Measurements from ENCODE around the gene H6PD.
A peak's percentile ranks its signal among the peaks of the same experiment; 100 is the strongest.

Gene H6PD

GRCh38 chr1:9234223-9235095 lies at the start of gene H6PD:
Gene H6PD (plus strand): TSS chr1:9234774. CDS start chr1:9244935, 10,161 bp downstream.
- intact Hi-C loops (cut with DNase I) = no loop called here
- peak; percentile 50 to 95 (median 65) for DNase-seq

- intact Hi-C loops (cut with DNase I) = no loop called here
- no peak for DNase-seq
Measured at GRCh38 chr1:9186082-9186859, 48.3 kb upstream of the H6PD start.

- intact Hi-C loops (cut with DNase I) = no loop called here
- no peak for DNase-seq
Measured at GRCh38 chr1:9187004-9187403, 47.6 kb upstream of the H6PD start.

GRCh38 chr1:9190234-9190633 lies 44.3 kb upstream of the H6PD start:
- intact Hi-C loops (cut with DNase I) = no loop called here
- DNase-seq = no peak

GRCh38 chr1:9191231-9191630 lies 43.3 kb upstream of the H6PD start:
- intact Hi-C loops (cut with DNase I) = no loop called here

GRCh38 chr1:9192578-9193232 lies 41.9 kb upstream of the H6PD start:
- intact Hi-C loops (cut with DNase I) = no loop called here
- no peak for DNase-seq

More at GRCh38 chr1:9191231-9191630, 43.3 kb upstream of the H6PD start:
- DNase-seq = no peak

- DNase-seq = no peak
- intact Hi-C loops (cut with DNase I) = no loop called here
Measured at GRCh38 chr1:9193233-9193625, 41.3 kb upstream of the H6PD start.

- DNase-seq = peak in 2 of 10 donors; percentile 12 to 13
- intact Hi-C loops (cut with DNase I) = no loop called here
Measured at GRCh38 chr1:9194024-9194423, 40.5 kb upstream of the H6PD start.

GRCh38 chr1:9195651-9196050 lies 38.9 kb upstream of the H6PD start:
- DNase-seq = peak in 1 of 10 donors; percentile 49
- intact Hi-C loops (cut with DNase I) = loop anchor here (1.0 to 2.0 kb wide), 3 partner anchors 15 to 85 kb away; no protein-coding TSS in a partner anchor

GRCh38 chr1:9196129-9197040 lies 38.2 kb upstream of the H6PD start:
- intact Hi-C loops (cut with DNase I) = loop anchor here (1.0 to 2.0 kb wide), 3 partner anchors 16 to 86 kb away; no protein-coding TSS in a partner anchor
- peak; percentile 54 to 94 (median 78) for DNase-seq

GRCh38 chr1:9197186-9198099 lies 37.1 kb upstream of the H6PD start:
- intact Hi-C loops (cut with DNase I) = loop anchor here (2.0 kb wide), 2 partner anchors 17 to 55 kb away; no protein-coding TSS in a partner anchor
- DNase-seq = peak in 2 of 10 donors; percentile 39 to 73

- DNase-seq = peak in 6 of 10 donors; percentile 53 to 87 (median 61)
- intact Hi-C loops (cut with DNase I) = no loop called here
Measured at GRCh38 chr1:9198538-9199361, 35.8 kb upstream of the H6PD start.

- intact Hi-C loops (cut with DNase I) = no loop called here
- DNase-seq = peak in 2 of 10 donors; percentile 16 to 70
Measured at GRCh38 chr1:9200441-9200840, 34.1 kb upstream of the H6PD start.

- peak in 4 of 10 donors; percentile 20 to 93 (median 68) for DNase-seq
- intact Hi-C loops (cut with DNase I) = no loop called here
Measured at GRCh38 chr1:9201401-9202239, 33.0 kb upstream of the H6PD start.

- peak in 2 of 10 donors; percentile 70 to 74 for DNase-seq
- intact Hi-C loops (cut with DNase I) = no loop called here
Measured at GRCh38 chr1:9202240-9202870, 32.2 kb upstream of the H6PD start.

GRCh38 chr1:9203511-9203982 lies 31.0 kb upstream of the H6PD start:
- peak in 2 of 10 donors; percentile 30 to 74 for DNase-seq
- intact Hi-C loops (cut with DNase I) = no loop called here

Data from posterior cingulate gyrus (tissue), 11 donors.